Adrenal gland (tissue), 12 donors: ENCODE results near the gene RICTOR. TPM values are rescaled to one million over a fixed set of nuclear protein-coding genes. Genes with fewer than 3 reads are reported as not detected.

ENCODE experiments used
- DNase-seq, 7 donors: peaks; one replicate each; pipeline ENCODE4 v3.0.0-alpha.2; 2019 to 2020
- H3K27ac ChIP-seq, 5 donors: fragments of 200-600 bp; sonication (generic) in 4 of 5; 1 replicate in 3 of 5; 2 replicates in 2 of 5; pipeline versions ENCODE4 v1.5.1 to v1.8.0; 2016 to 2020; ENCODE audit warnings: mild to moderate bottlenecking in 1 of 5
- H3K27me3 ChIP-seq: fragments of 200-600 bp; 2 replicates; pipeline ENCODE4 v1.8.0; 2021
- H3K36me3 ChIP-seq, 2 donors: fragments of 200-600 bp; replicated peaks in 1 of 2; 1 replicate in 1 of 2; 2 replicates in 1 of 2; pipeline versions ENCODE4 v1.5.1 to v1.8.0; 2018 to 2022
- H3K4me1 ChIP-seq, 2 donors: fragments of 200-600 bp; replicated peaks in 1 of 2; 1 replicate in 1 of 2; 2 replicates in 1 of 2; pipeline versions ENCODE4 v1.5.1 to v1.8.0; 2018 to 2021
- H3K4me3 ChIP-seq, 4 donors: fragments of 200-600 bp; sonication (generic) in 3 of 4; one replicate each; pipeline ENCODE4 v1.5.1; 2016 to 2018
- H3K9me3 ChIP-seq, 3 donors: fragments of 200-600 bp; sonication (generic) in 1 of 3; replicated peaks in 1 of 3; 1 replicate in 2 of 3; 2 replicates in 1 of 3; pipeline versions ENCODE4 v1.5.1 to v1.8.0; 2016 to 2021
- CTCF ChIP-seq, 6 experiments: fragments of 450-650 bp in 4 of 6; fragments of 200-600 bp in 2 of 6; sonication (generic) in 1 of 6; IDR thresholded peaks; 1 replicate in 5 of 6; 2 replicates in 1 of 6; pipeline versions ENCODE4 v1.5.1 to v1.8.0; 2016 to 2021; ENCODE audit warnings: antibody characterized with exemption in 6 of 6, mild to moderate bottlenecking in 2 of 6, moderate library complexity in 1 of 6
- POLR2A ChIP-seq, 2 donors: fragments of 450-650 bp; IDR thresholded peaks; one replicate each; pipeline ENCODE4 v1.6.1; 2017; ENCODE audit warnings: antibody characterized with exemption in 2 of 2, mild to moderate bottlenecking in 2 of 2, moderate library complexity in 1 of 2
- WGBS, 4 donors: extraction: QIAGEN DNeasy Blood & Tissue Kit in 2 of 4; methylation state at CpG; one replicate each; pipeline versions ENCODE4 v1.1.5 to v1.1.7; 2013 to 2017; 5-methylcytosine and 5-hydroxymethylcytosine counted together
- intact Hi-C, 2 donors: fragments of 100-400 bp; cut with DNase I; formaldehyde crosslinking; loops; one replicate each; pipeline versions ENCODE4 v1.14.1 to v1.15.0; 2022 to 2023
- polyA plus RNA-seq, 3 donors: library from polyadenylated mRNA; stranded (reverse); fragments of 200-250 nt in 2 of 3; fragments of 350-450 nt in 1 of 3; fragmentation: Illumina TruSeq in 1 of 3; extraction: RNeasy Lipid Tissue Mini Kit (QIAGEN cat#74804) in 1 of 3; gene quantifications; one replicate each; pipeline ENCODE4 v1.2.3, GENCODE V29; 2013 to 2014
- total RNA-seq, 9 donors: library from RNA; depleted of rRNA in 4 of 9; stranded (reverse); fragments of >200 nt in 4 of 9; fragments of 120-200 nt in 1 of 9; fragmentation: NEBNext Ultra II Directional in 1 of 9; extraction: Animal tissue kit (Norgen Biotek cat#: 25700) in 1 of 9; gene quantifications; one replicate each; pipeline versions ENCODE4 v1.1.0 to v1.2.4, GENCODE V29; 2013 to 2023
- donor health status: healthy with polysubstance abuse.
- donor health status: Bipolar disorder and iron deficiency.
- donor health status: DM: yes; HTN: yes; CAD: no.
- donor health status: DM: no; HTN: no; CAD: no.
- donor health status: DM: no; HTN: no; CAD: no.
- donor health status: DM: yes; HTN: yes; CAD: no.

Gene RICTOR
- total and polyA plus RNA-seq, 12 donors = 4.7 to 44.7 (median 21.7) TPM

DNA sequence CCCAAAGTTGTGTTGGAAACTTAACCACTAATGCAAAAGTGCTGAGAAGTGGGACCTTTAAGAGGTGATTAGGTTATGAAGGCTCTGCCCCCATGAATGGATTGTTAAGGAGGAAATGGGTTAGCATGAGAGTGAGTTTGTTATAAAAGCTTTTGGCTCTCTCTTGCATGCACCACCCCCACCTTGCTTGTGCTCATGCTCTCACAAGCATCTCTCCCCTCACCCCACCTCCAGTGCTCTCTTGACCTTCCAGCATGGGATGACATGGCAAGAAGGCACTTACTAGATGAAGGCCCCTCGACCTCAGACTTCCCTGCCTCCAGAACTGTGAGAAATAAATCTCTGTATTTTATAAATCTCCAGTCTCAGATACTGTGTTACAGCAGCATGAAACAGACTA lies 52.8 kb downstream of the RICTOR start:
- H3K36me3 ChIP-seq = no peaks in the 10 kb centered on the region
- TF ChIP-seq POLR2A (IDR thresholded peaks at IDR 0.05) = no peak
- no peak for TF ChIP-seq CTCF (IDR thresholded peaks at IDR 0.05)
- intact Hi-C loops = no loop called here
- H3K27ac ChIP-seq = no peak overlapping the region
- H3K4me1 ChIP-seq = peaks cover 3 to 21% of the 10 kb centered on the region in 2 donors
- no peaks in the 10 kb centered on the region for H3K9me3 ChIP-seq
- DNase-seq = no peak
- H3K4me3 ChIP-seq = no peak overlapping the region
- 15 to 43% (median 40%) methylated on average over 1 of the region's 1 CpG for WGBS, 4 donors
- H3K27me3 ChIP-seq = no peaks in the 10 kb centered on the region

DNA sequence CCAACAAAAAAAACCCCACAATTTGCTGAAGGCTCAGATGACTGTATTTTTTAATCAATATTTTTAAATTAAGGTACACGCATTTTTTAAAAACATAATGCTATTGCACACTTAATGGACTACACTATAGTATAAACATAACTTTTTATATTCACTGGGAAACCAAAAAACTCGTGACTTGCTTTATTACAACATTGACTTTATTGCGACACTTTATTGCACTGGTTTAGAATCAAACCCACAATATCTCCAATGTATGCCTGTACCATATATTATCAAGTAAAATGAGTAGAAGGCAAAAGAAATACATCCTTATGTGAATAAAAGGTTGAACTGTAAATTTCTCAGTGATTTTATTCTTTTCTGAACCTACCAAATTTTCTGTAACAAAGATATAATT lies 53.7 kb downstream of the RICTOR start:
- intact Hi-C loops = no loop called here
- H3K4me1 ChIP-seq = peaks cover 7 to 30% of the 10 kb centered on the region in 2 donors
- H3K4me3 ChIP-seq = no peak overlapping the region
- H3K27me3 ChIP-seq = no peaks in the 10 kb centered on the region
- no peak for DNase-seq
- no peaks in the 10 kb centered on the region for H3K9me3 ChIP-seq
- TF ChIP-seq CTCF (IDR thresholded peaks at IDR 0.05) (no peak), POLR2A (IDR thresholded peaks at IDR 0.05) (no peak)
- no peak overlapping the region for H3K27ac ChIP-seq
- no peaks in the 10 kb centered on the region for H3K36me3 ChIP-seq
- 64 to 76% (median 66%) methylated on average over 3 of the region's 3 CpGs for WGBS, 4 donors

DNA sequence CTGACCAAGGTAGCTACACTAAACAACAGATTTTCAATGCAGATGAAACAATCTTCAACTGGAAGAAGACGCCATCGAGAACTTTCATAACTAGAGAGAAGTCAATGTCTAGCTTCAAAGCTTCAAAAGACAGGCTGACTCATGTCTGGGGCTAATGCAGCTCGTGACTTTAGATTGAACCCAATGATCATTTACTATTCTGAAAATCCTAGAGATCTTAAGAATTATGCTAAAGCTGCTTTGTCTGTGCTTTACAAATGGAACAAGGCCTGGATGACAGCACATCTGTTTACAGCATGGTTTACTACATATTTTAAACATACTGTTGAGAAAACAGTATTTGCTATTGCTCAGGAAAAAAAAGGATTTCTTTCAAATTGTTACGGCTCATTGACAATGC lies 54.9 kb downstream of the RICTOR start:
- intact Hi-C loops = loop anchor here in 1 of 2 donors (10.0 kb wide), 1 partner anchor 46 kb away; no protein-coding TSS in a partner anchor
- TF ChIP-seq POLR2A (IDR thresholded peaks at IDR 0.05) (no peak), CTCF (IDR thresholded peaks at IDR 0.05) (no peak)
- no peaks in the 10 kb centered on the region for H3K9me3 ChIP-seq
- no peak overlapping the region for H3K27ac ChIP-seq
- peaks cover 11 to 25% of the 10 kb centered on the region in 2 donors for H3K4me1 ChIP-seq
- no peak overlapping the region for H3K4me3 ChIP-seq
- DNase-seq = no peak
- 91 to 96% (median 93%) methylated on average over 4 of the region's 4 CpGs for WGBS, 4 donors
- no peaks in the 10 kb centered on the region for H3K36me3 ChIP-seq
- H3K27me3 ChIP-seq = no peaks in the 10 kb centered on the region

DNA sequence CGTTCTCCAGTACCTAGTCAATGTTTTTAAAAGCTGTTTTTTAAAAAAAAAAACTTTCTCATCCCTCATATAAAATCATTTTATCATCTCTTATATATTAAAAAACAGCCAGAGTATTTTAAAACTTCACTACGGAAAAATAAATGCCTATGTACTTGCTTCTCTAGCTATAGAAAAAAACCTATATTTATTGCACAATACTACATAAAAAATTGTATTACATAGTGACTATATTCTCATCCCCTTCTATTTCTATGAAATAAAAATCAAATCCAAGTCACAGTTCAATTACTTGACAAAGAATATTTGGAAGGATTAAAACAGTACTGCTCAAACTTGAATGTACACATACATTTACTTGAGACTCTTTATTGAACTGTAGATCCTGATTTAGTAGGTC lies 56.7 kb downstream of the RICTOR start:
- 94 to 97% (median 95%) methylated on average over 2 of the region's 2 CpGs for whole genome bisulfite sequencing, 4 donors
- Histone ChIP-seq H3K27me3 (no peaks in the 10 kb centered on the region), H3K36me3 (no peaks in the 10 kb centered on the region), H3K4me3 (no peak overlapping the region), H3K27ac (no peak overlapping the region), H3K4me1 (peaks cover 11 to 25% of the 10 kb centered on the region in 2 donors), H3K9me3 (no peaks in the 10 kb centered on the region)
- TF ChIP-seq POLR2A (IDR thresholded peaks at IDR 0.05) = no peak
- TF ChIP-seq CTCF (IDR thresholded peaks at IDR 0.05) = no peak
- DNase-seq = no peak
- intact Hi-C loops = loop anchor here in 1 of 2 donors (10.0 kb wide), 1 partner anchor 47 kb away; no protein-coding TSS in a partner anchor
